H1 (cell line): ENCODE results near the gene FAM168B. TPM values are rescaled to one million over a fixed set of nuclear protein-coding genes. Genes with fewer than 3 reads are reported as not detected.

Experiments used
- CTCF ChIA-PET: fragments of 300-600 bp; sonication (Branson Sonifier 250); formaldehyde crosslinking; loops from one replicate; lab custom pipeline; 2021; ENCODE audit not compliant: partially characterized antibody; lab: Charles Lee
- POLR2A ChIA-PET: fragments of 300-600 bp; sonication (Branson Sonifier 250); formaldehyde crosslinking; loops from one replicate; lab custom pipeline; 2021; ENCODE audit warnings: inconsistent platforms; ENCODE audit not compliant: partially characterized antibody; lab: Charles Lee
- DNase-seq, 2 experiments: peaks; one replicate each; pipeline versions ENCODE4 v3.0.0 to v3.0.0-alpha.2; 2010 to 2022; ENCODE audit warnings: low spot score in 2 of 2, low read depth in 1 of 2, mixed read lengths in 1 of 2
- FAIRE-seq: peaks from 2 replicates; lab custom pipeline; 2011; peaks lifted over from hg19 to GRCh38; lab: Jason Lieb, UNC
- H2AFZ ChIP-seq: 2 replicates; pipeline ENCODE4 v1.8.1; 2012; ENCODE audit warnings: low read length, inconsistent platforms
- H2AK5ac ChIP-seq: 2 replicates; pipeline ENCODE4 v1.6.1; 2013; ENCODE audit warnings: low read depth, low read length
- H2BK120ac ChIP-seq: replicated peaks from 2 replicates; pipeline ENCODE3; 2013; ENCODE audit warnings: low read depth, low read length, inconsistent platforms
- H2BK12ac ChIP-seq: 2 replicates; pipeline ENCODE4 v1.6.1; 2013; ENCODE audit warnings: low read depth, low read length
- H2BK15ac ChIP-seq: 2 replicates; pipeline ENCODE4 v1.6.1; 2013; ENCODE audit warnings: low read length
- H2BK20ac ChIP-seq: 2 replicates; pipeline ENCODE4 v1.6.1; 2013; ENCODE audit warnings: low read length
- H2BK5ac ChIP-seq: 2 replicates; pipeline ENCODE4 v1.6.1; 2013; ENCODE audit warnings: low read depth, low read length
- H3K14ac ChIP-seq: 2 replicates; pipeline ENCODE4 v1.6.1; 2013; ENCODE audit warnings: inconsistent platforms; ENCODE audit not compliant: insufficient read length
- H3K18ac ChIP-seq: 2 replicates; pipeline ENCODE4 v1.6.1; 2013; ENCODE audit warnings: low read length; ENCODE audit errors: extremely low read depth
- H3K23ac ChIP-seq: 2 replicates; pipeline ENCODE4 v1.6.1; 2013; ENCODE audit warnings: inconsistent platforms; ENCODE audit not compliant: insufficient read length
- H3K23me2 ChIP-seq: 2 replicates; pipeline ENCODE4 v1.6.1; 2013; ENCODE audit warnings: low read depth, low read length
- H3K27ac ChIP-seq: 2 replicates; pipeline ENCODE4 v1.6.1; 2011; ENCODE audit warnings: low read depth, low read length, inconsistent platforms
- H3K27me3 ChIP-seq, 4 experiments: replicated peaks in 1 of 4; 1 replicate in 1 of 4; 2 replicates in 3 of 4; pipeline versions ENCODE4 v1.6.1 to v1.8.1; 2011 to 2013; ENCODE audit warnings: low read length in 3 of 4, mild to moderate bottlenecking in 3 of 4, inconsistent platforms in 2 of 4, mixed read lengths in 2 of 4, moderate library complexity in 1 of 4; ENCODE audit not compliant: control insufficient read depth in 3 of 4, insufficient read depth in 3 of 4; ENCODE audit errors: extremely low read depth in 1 of 4
- H3K36me3 ChIP-seq, 4 experiments: 2 replicates each; pipeline versions ENCODE4 v1.6.1 to v1.8.1; 2011 to 2013; ENCODE audit warnings: mild to moderate bottlenecking in 4 of 4, low read length in 3 of 4, moderate library complexity in 2 of 4, control low read depth in 1 of 4, inconsistent platforms in 1 of 4; ENCODE audit not compliant: insufficient read depth in 4 of 4, control insufficient read depth in 2 of 4
- H3K4ac ChIP-seq: replicated peaks from 2 replicates; pipeline ENCODE3; 2013; ENCODE audit warnings: low read length, low read depth, mixed read lengths, inconsistent platforms; ENCODE audit not compliant: insufficient read length
- H3K4me1 ChIP-seq, 4 experiments: replicated peaks in 1 of 4; 1 replicate in 1 of 4; 2 replicates in 3 of 4; pipeline versions ENCODE4 v1.6.1 to v1.8.1; 2011 to 2013; ENCODE audit warnings: low read length in 3 of 4, inconsistent platforms in 2 of 4, mixed read lengths in 1 of 4; ENCODE audit not compliant: insufficient read depth in 4 of 4, control insufficient read depth in 3 of 4
- H3K4me2 ChIP-seq, 2 experiments: 2 replicates each; pipeline versions ENCODE4 v1.6.1 to v1.8.1; 2011 to 2013; ENCODE audit warnings: low read depth in 2 of 2, low read length in 2 of 2, control low read depth in 1 of 2, inconsistent platforms in 1 of 2, mild to moderate bottlenecking in 1 of 2; ENCODE audit not compliant: insufficient read depth in 1 of 2
- H3K4me3 ChIP-seq, 4 experiments: fragments of 200-600, 300-600 bp in 1 of 4; sonication (generic), shearing (Covaris generic), sonication (Bioruptor Twin) in 1 of 4; 2 replicates each; pipeline versions ENCODE4 v1.5.1 to v1.8.1; 2011 to 2016; ENCODE audit warnings: low read length in 4 of 4, low read depth in 3 of 4, control low read depth in 2 of 4, inconsistent platforms in 2 of 4, mild to moderate bottlenecking in 2 of 4, mixed read lengths in 1 of 4, moderate library complexity in 1 of 4; ENCODE audit not compliant: insufficient read depth in 2 of 4; ENCODE audit errors: extremely low read depth in 1 of 4
- H3K56ac ChIP-seq: replicated peaks from 2 replicates; pipeline ENCODE3; 2013; ENCODE audit warnings: low read depth, mild to moderate bottlenecking, mixed read lengths, low read length, inconsistent platforms; ENCODE audit not compliant: insufficient read length
- H3K79me1 ChIP-seq: 2 replicates; pipeline ENCODE4 v1.6.1; 2013; ENCODE audit warnings: low read depth, low read length, control low read depth
- H3K79me2 ChIP-seq, 2 experiments: 2 replicates each; pipeline versions ENCODE4 v1.6.1 to v1.8.1; 2012 to 2013; ENCODE audit warnings: low read length in 2 of 2, mild to moderate bottlenecking in 2 of 2, inconsistent platforms in 1 of 2; ENCODE audit not compliant: insufficient read depth in 2 of 2, control insufficient read depth in 1 of 2
- H3K9ac ChIP-seq, 4 experiments: replicated peaks in 1 of 4; 1 replicate in 1 of 4; 2 replicates in 3 of 4; pipeline versions ENCODE4 v1.6.1 to v1.8.1; 2011 to 2013; ENCODE audit warnings: low read depth in 3 of 4, low read length in 3 of 4, control low read depth in 2 of 4, mild to moderate bottlenecking in 2 of 4, moderate library complexity in 2 of 4, inconsistent platforms in 1 of 4; ENCODE audit errors: extremely low read depth in 1 of 4
- H3K9me3 ChIP-seq, 2 experiments: 2 replicates each; pipeline versions ENCODE4 v1.6.1 to v1.8.1; 2012 to 2013; ENCODE audit warnings: mild to moderate bottlenecking in 2 of 2, moderate library complexity in 2 of 2, control low read depth in 1 of 2, inconsistent platforms in 1 of 2, low read depth in 1 of 2, low read length in 1 of 2, mixed read lengths in 1 of 2; ENCODE audit not compliant: insufficient read depth in 2 of 2
- H4K20me1 ChIP-seq, 2 experiments: replicated peaks in 1 of 2; 2 replicates each; pipeline versions ENCODE3 to v1.8.1; 2011 to 2013; ENCODE audit warnings: inconsistent platforms in 2 of 2, low read length in 2 of 2, mild to moderate bottlenecking in 1 of 2; ENCODE audit not compliant: insufficient read depth in 2 of 2, control insufficient read depth in 1 of 2
- H4K5ac ChIP-seq: 2 replicates; pipeline ENCODE4 v1.6.1; 2013; ENCODE audit warnings: low read length, low read depth, mixed read lengths, inconsistent platforms; ENCODE audit not compliant: insufficient read length
- H4K8ac ChIP-seq: 2 replicates; pipeline ENCODE4 v1.8.0; 2013; ENCODE audit warnings: mild to moderate bottlenecking, moderate library complexity, low read length, inconsistent platforms; ENCODE audit not compliant: insufficient read depth; ENCODE audit errors: extremely low read depth
- H4K91ac ChIP-seq: replicated peaks from 2 replicates; pipeline ENCODE3; 2013; ENCODE audit warnings: low read length, mixed read lengths, inconsistent platforms; ENCODE audit not compliant: insufficient read length
- CEBPB ChIP-seq: IDR thresholded peaks from 2 replicates; pipeline ENCODE4 v1.6.1; 2012; ENCODE audit warnings: low read depth, low read length
- CTBP2 ChIP-seq: IDR thresholded peaks from 2 replicates; pipeline ENCODE4 v1.7.0; 2011; ENCODE audit warnings: borderline replicate concordance, mild to moderate bottlenecking, moderate library complexity, mixed read lengths, low read length; ENCODE audit not compliant: insufficient read depth, insufficient read length
- E2F6 ChIP-seq: IDR thresholded peaks from 2 replicates; pipeline ENCODE4 v1.6.1; 2012; ENCODE audit warnings: inconsistent platforms
- EZH2 ChIP-seq: fragments of 200-600 bp; sonication (generic); IDR thresholded peaks from 2 replicates; pipeline ENCODE4 v1.7.1; 2012; ENCODE audit warnings: low read depth, mild to moderate bottlenecking, moderate library complexity, low read length, inconsistent platforms; ENCODE audit not compliant: severe bottlenecking
- GABPA ChIP-seq: IDR thresholded peaks from 2 replicates; pipeline ENCODE4 v1.6.1; 2011; ENCODE audit warnings: mild to moderate bottlenecking, low read length, moderate library complexity, borderline replicate concordance; ENCODE audit not compliant: insufficient read depth
- HDAC2 ChIP-seq, 2 experiments: fragments of 300-600 bp in 1 of 2; sonication (generic) in 1 of 2; IDR thresholded peaks; 2 replicates each; pipeline ENCODE4 v1.6.1; 2011 to 2012; ENCODE audit warnings: low read depth in 2 of 2, low read length in 2 of 2, mild to moderate bottlenecking in 2 of 2, moderate library complexity in 2 of 2, borderline replicate concordance in 1 of 2, inconsistent platforms in 1 of 2
- MAFK ChIP-seq: IDR thresholded peaks from 2 replicates; pipeline ENCODE4 v1.6.1; 2012; ENCODE audit warnings: low read depth, mild to moderate bottlenecking, improper control_type of control experiment, low read length
- NRF1 ChIP-seq: IDR thresholded peaks from 2 replicates; pipeline ENCODE4 v1.6.1; 2011; ENCODE audit warnings: mild to moderate bottlenecking, low read depth, low read length, improper control_type of control experiment
- TEAD4 ChIP-seq: IDR thresholded peaks from 2 replicates; pipeline ENCODE4 v1.6.1; 2012; ENCODE audit warnings: low read depth, low read length, inconsistent platforms, mixed read lengths
- YY1 ChIP-seq: IDR thresholded peaks from 2 replicates; pipeline ENCODE4 v1.6.1; 2011; ENCODE audit warnings: low read depth, mild to moderate bottlenecking, low read length
- WGBS, 2 experiments: shearing (Covaris generic) in 1 of 2; methylation state at CpG; one replicate each; pipeline versions ENCODE4 v1.1.6 to v1.1.7; 2013 to 2015; ENCODE audit warnings: low lambda C conversion rate in 2 of 2, mixed read lengths in 2 of 2, inconsistent platforms in 1 of 2, low coverage in 1 of 2, missing lambda C conversion rate in 1 of 2; ENCODE audit not compliant: insufficient replicate concordance in 2 of 2, insufficient coverage in 1 of 2, insufficient read length in 1 of 2; ENCODE audit errors: extremely low coverage in 1 of 2, missing lambda C conversion rate in 1 of 2; 5-methylcytosine and 5-hydroxymethylcytosine counted together
- polyA plus RNA-seq, 7 experiments: library from polyadenylated mRNA; depleted of rRNA in 3 of 7; stranded (reverse) in 5 of 7; unstranded in 2 of 7; fragments of >200 nt in 5 of 7; fragments of 200-250 nt in 2 of 7; gene quantifications; 1 replicate in 5 of 7; 2 replicates in 1 of 7; 4 replicates in 1 of 7; pipeline versions ENCODE4 v1.2.1 to v1.2.3, GENCODE V29; 2011 to 2013; ENCODE audit warnings: missing spikeins in 2 of 7, mixed read lengths in 2 of 7
- total RNA-seq: library from RNA; stranded (reverse); fragmentation: NEBNext Ultra II Directional; extraction: Animal tissue kit (Norgen Biotek cat#: 25700); gene quantifications from 2 replicates; pipeline ENCODE4 v1.2.1, GENCODE V29; 2021

The FAM168B gene
- total and polyA plus RNA-seq, 2 of the 8 experiments (the other 6 are each of a cell fraction or from before 2014, with no cell fraction given) = 61.9 to 123 TPM

GRCh38 chr2:131038258-131039100 lies 54.8 kb downstream of the FAM168B start:
- no peak overlapping the region for H4K5ac ChIP-seq
- H2BK120ac ChIP-seq = no peak overlapping the region
- DNase-seq (no peak), FAIRE-seq (no peak)
- H2BK12ac ChIP-seq = no peak overlapping the region
- no peak overlapping the region for H3K23ac ChIP-seq
- no peak overlapping the region for H3K4me2 ChIP-seq
- H2BK20ac ChIP-seq = no peak overlapping the region
- H3K23me2 ChIP-seq = peaks cover 10% of the 10 kb centered on the region; the same call in 1 of the 2 replicates
- no peak overlapping the region for H3K18ac ChIP-seq
- H4K8ac ChIP-seq = no peak overlapping the region
- no peak overlapping the region for H3K4ac ChIP-seq
- H3K79me1 ChIP-seq = no peaks in the 10 kb centered on the region
- peaks cover 6 to 28% (median 22%) of the 10 kb centered on the region in 4 experiments; a peak in 6 of 7 replicates for H3K27me3 ChIP-seq
- ChIA-PET CTCF (interaction anchor here (0.9 to 1.6 kb wide), 5 partner anchors 10 to 94 kb away, joined by 3 to 4 read pairs (median 3); no protein-coding TSS in a partner anchor), POLR2A (interaction anchor here (0.6 to 1.4 kb wide), 4 partner anchors 18 to 54 kb away, joined by 3 to 4 read pairs (median 4); no protein-coding TSS in a partner anchor)
- no peak overlapping the region for H2BK5ac ChIP-seq
- 83% methylated on average over 15 of the region's 17 CpGs; no CpG with 5 or more reads in 1 of the 2 experiments for WGBS, 2 experiments
- no peak overlapping the region for H3K4me3 ChIP-seq
- no peaks in the 10 kb centered on the region for H3K79me2 ChIP-seq
- H2BK15ac ChIP-seq = no peak overlapping the region
- H3K56ac ChIP-seq = no peak overlapping the region
- no peak overlapping the region for H2AFZ ChIP-seq
- no peaks in the 10 kb centered on the region; a peak in 1 of 8 replicates for H3K36me3 ChIP-seq
- no peak overlapping the region for H2AK5ac ChIP-seq
- H3K27ac ChIP-seq = no peak overlapping the region
- no peak overlapping the region for H3K9ac ChIP-seq
- no peak overlapping the region for H4K91ac ChIP-seq
- peaks cover 0 to 7% (median 4%) of the 10 kb centered on the region in 4 experiments; a peak in 6 of 7 replicates for H3K4me1 ChIP-seq
- H3K9me3 ChIP-seq = no peaks in the 10 kb centered on the region
- peaks cover 0 to under 1% of the 10 kb centered on the region in 2 experiments for H4K20me1 ChIP-seq
- H3K14ac ChIP-seq = no peak overlapping the region
- TF ChIP-seq NRF1 = no peak
- no peak for TF ChIP-seq E2F6
- TF ChIP-seq MAFK = no peak
- no peak for TF ChIP-seq CTBP2
- TF ChIP-seq YY1 = no peak
- TF ChIP-seq HDAC2 (IDR thresholded peaks at IDR 0.05; ENCODE audit: borderline replicate concordance in 1 of 2, low read depth in 2 of 2, low read length in 2 of 2) = no peak
- no peak for TF ChIP-seq EZH2
- TF ChIP-seq GABPA = no peak
- TF ChIP-seq TEAD4 = no peak
- TF ChIP-seq CEBPB = no peak
